WTC11 (cell line): ENCODE measurements around the gene KIRREL3.

Experiments
- CTCF ChIP-seq: fragments of 200-600 bp; IDR thresholded peaks from 2 replicates; pipeline ENCODE4 v1.8.0; 2022; ENCODE audit warnings: antibody characterized with exemption
- ETV6 ChIP-seq: sonication (generic); formaldehyde crosslinking; IDR thresholded peaks from 2 replicates; pipeline ENCODE4 v1.8.1; 2022; ENCODE audit warnings: mild to moderate bottlenecking, missing genetic modification reagents
- TCF7 ChIP-seq: sonication (generic); formaldehyde crosslinking; IDR thresholded peaks from 2 replicates; pipeline ENCODE4 v1.8.0; 2022; ENCODE audit warnings: mild to moderate bottlenecking, low read depth, missing genetic modification reagents, moderate library complexity

GRCh38 chr11:126929179-126930061 lies 71.2 kb downstream of the KIRREL3 start:
- no peak for TF ChIP-seq TCF7 (CRISPR knock-in tag)
- no peak for TF ChIP-seq ETV6 (CRISPR knock-in tag)
- TF ChIP-seq CTCF, result no peak
